GM23338 (cell line): ENCODE data around the gene HS6ST1. TPM values are rescaled to one million over a fixed set of nuclear protein-coding genes. Genes with fewer than 3 reads are reported as not detected.

ENCODE experiments used
- CREB1 ChIP-seq: fragments of 250-450 bp; sonication (Bioruptor Pico); IDR thresholded peaks from 2 replicates; pipeline ENCODE4 v1.5.0; 2020; ENCODE audit warnings: low read depth, mild to moderate bottlenecking, moderate library complexity
- EZH2 ChIP-seq: fragments of 200-600 bp; sonication (generic); IDR thresholded peaks from one replicate; pipeline ENCODE4 v1.8.0; 2017; ENCODE audit warnings: antibody characterized with exemption, mild to moderate bottlenecking, low read depth; ENCODE audit not compliant: unreplicated experiment
- NANOG ChIP-seq: IDR thresholded peaks from 2 replicates; pipeline ENCODE4 v1.6.1; 2016; ENCODE audit warnings: antibody characterized with exemption, borderline replicate concordance
- ZNF114 ChIP-seq: fragments of 250-450 bp; sonication (Bioruptor Pico); IDR thresholded peaks from 2 replicates; pipeline ENCODE4 v1.5.0; 2020; ENCODE audit warnings: mild to moderate bottlenecking, moderate library complexity
- ZNF331 ChIP-seq: fragments of 250-450 bp; sonication (Bioruptor Pico); IDR thresholded peaks from 2 replicates; pipeline ENCODE4 v1.5.0; 2020; ENCODE audit warnings: low read depth, mild to moderate bottlenecking, moderate library complexity
- polyA plus RNA-seq: library from polyadenylated mRNA; unstranded; fragments of >200 nt; fragmentation: Nextera tagmentation; extraction: Ambion mirVana; gene quantifications from 2 replicates; pipeline ENCODE4 v1.2.1, GENCODE V29; 2016
- total RNA-seq: library from RNA; depleted of rRNA; stranded (reverse); fragments of >200 nt; shearing (Covaris generic); gene quantifications from 2 replicates; pipeline ENCODE4 v1.2.3, GENCODE V29; 2014
- TF ChIP-seq, protein P1 (sequence below): fragments of 250-450 bp; sonication (Bioruptor Pico); IDR thresholded peaks from 2 replicates; pipeline ENCODE4 v1.5.0; 2020; ENCODE audit warnings: mild to moderate bottlenecking, moderate library complexity
- TF ChIP-seq, protein P2 (sequence below): IDR thresholded peaks from one replicate; pipeline ENCODE4 v1.6.1; 2018; ENCODE audit warnings: antibody characterized with exemption; ENCODE audit not compliant: unreplicated experiment

HS6ST1 gene
- total and polyA plus RNA-seq, 2 experiments from 2014 or later: 21.1 to 106 TPM

DNA sequence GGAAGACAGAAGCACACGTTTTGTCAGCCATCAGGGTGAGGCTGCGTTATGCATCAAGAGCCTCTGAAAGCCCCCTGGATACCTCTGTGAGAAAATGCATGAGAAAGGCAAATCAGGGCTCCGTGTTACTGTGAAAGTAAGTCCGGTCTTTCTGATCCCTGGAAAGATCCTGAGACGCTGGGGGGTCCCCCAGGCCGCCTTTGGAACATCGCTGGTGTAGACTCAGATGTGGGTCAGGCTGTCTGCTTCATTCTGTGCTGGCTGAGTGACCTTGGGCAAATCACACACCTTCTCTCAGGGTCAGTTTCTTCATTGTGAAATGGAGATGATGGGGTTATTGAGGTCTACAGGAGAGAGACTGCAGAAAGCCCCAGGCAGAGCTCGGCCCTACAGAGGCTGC is 42.0 kb upstream of the HS6ST1 start (continued):
- TF ChIP-seq, protein P1, sequence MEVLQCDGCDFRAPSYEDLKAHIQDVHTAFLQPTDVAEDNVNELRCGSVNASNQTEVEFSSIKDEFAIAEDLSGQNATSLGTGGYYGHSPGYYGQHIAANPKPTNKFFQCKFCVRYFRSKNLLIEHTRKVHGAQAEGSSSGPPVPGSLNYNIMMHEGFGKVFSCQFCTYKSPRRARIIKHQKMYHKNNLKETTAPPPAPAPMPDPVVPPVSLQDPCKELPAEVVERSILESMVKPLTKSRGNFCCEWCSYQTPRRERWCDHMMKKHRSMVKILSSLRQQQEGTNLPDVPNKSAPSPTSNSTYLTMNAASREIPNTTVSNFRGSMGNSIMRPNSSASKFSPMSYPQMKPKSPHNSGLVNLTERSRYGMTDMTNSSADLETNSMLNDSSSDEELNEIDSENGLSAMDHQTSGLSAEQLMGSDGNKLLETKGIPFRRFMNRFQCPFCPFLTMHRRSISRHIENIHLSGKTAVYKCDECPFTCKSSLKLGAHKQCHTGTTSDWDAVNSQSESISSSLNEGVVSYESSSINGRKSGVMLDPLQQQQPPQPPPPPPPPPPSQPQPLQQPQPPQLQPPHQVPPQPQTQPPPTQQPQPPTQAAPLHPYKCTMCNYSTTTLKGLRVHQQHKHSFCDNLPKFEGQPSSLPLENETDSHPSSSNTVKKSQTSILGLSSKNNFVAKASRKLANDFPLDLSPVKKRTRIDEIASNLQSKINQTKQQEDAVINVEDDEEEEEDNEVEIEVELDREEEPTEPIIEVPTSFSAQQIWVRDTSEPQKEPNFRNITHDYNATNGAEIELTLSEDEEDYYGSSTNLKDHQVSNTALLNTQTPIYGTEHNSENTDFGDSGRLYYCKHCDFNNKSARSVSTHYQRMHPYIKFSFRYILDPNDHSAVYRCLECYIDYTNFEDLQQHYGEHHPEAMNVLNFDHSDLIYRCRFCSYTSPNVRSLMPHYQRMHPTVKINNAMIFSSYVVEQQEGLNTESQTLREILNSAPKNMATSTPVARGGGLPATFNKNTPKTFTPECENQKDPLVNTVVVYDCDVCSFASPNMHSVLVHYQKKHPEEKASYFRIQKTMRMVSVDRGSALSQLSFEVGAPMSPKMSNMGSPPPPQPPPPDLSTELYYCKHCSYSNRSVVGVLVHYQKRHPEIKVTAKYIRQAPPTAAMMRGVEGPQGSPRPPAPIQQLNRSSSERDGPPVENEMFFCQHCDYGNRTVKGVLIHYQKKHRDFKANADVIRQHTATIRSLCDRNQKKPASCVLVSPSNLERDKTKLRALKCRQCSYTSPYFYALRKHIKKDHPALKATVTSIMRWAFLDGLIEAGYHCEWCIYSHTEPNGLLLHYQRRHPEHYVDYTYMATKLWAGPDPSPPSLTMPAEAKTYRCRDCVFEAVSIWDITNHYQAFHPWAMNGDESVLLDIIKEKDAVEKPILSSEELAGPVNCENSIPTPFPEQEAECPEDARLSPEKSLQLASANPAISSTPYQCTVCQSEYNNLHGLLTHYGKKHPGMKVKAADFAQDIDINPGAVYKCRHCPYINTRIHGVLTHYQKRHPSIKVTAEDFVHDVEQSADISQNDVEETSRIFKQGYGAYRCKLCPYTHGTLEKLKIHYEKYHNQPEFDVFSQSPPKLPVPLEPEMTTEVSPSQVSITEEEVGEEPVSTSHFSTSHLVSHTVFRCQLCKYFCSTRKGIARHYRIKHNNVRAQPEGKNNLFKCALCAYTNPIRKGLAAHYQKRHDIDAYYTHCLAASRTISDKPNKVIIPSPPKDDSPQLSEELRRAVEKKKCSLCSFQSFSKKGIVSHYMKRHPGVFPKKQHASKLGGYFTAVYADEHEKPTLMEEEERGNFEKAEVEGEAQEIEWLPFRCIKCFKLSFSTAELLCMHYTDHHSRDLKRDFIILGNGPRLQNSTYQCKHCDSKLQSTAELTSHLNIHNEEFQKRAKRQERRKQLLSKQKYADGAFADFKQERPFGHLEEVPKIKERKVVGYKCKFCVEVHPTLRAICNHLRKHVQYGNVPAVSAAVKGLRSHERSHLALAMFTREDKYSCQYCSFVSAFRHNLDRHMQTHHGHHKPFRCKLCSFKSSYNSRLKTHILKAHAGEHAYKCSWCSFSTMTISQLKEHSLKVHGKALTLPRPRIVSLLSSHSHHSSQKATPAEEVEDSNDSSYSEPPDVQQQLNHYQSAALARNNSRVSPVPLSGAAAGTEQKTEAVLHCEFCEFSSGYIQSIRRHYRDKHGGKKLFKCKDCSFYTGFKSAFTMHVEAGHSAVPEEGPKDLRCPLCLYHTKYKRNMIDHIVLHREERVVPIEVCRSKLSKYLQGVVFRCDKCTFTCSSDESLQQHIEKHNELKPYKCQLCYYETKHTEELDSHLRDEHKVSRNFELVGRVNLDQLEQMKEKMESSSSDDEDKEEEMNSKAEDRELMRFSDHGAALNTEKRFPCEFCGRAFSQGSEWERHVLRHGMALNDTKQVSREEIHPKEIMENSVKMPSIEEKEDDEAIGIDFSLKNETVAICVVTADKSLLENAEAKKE: no peak
- TF ChIP-seq NANOG (no peak), CREB1 (no peak), EZH2 (no peak), ZNF331 (CRISPR knock-in tag) (no peak), ZNF114 (CRISPR knock-in tag) (no peak)
- TF ChIP-seq, protein P2, sequence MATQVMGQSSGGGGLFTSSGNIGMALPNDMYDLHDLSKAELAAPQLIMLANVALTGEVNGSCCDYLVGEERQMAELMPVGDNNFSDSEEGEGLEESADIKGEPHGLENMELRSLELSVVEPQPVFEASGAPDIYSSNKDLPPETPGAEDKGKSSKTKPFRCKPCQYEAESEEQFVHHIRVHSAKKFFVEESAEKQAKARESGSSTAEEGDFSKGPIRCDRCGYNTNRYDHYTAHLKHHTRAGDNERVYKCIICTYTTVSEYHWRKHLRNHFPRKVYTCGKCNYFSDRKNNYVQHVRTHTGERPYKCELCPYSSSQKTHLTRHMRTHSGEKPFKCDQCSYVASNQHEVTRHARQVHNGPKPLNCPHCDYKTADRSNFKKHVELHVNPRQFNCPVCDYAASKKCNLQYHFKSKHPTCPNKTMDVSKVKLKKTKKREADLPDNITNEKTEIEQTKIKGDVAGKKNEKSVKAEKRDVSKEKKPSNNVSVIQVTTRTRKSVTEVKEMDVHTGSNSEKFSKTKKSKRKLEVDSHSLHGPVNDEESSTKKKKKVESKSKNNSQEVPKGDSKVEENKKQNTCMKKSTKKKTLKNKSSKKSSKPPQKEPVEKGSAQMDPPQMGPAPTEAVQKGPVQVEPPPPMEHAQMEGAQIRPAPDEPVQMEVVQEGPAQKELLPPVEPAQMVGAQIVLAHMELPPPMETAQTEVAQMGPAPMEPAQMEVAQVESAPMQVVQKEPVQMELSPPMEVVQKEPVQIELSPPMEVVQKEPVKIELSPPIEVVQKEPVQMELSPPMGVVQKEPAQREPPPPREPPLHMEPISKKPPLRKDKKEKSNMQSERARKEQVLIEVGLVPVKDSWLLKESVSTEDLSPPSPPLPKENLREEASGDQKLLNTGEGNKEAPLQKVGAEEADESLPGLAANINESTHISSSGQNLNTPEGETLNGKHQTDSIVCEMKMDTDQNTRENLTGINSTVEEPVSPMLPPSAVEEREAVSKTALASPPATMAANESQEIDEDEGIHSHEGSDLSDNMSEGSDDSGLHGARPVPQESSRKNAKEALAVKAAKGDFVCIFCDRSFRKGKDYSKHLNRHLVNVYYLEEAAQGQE: no peak
